ENCODE measurements around the gene DNAJC11.
A peak's percentile ranks its signal among the peaks of the same experiment; 100 is the strongest.

DNAJC11 gene

GRCh38 chr1:6625584-6626149 lies 75.9 kb downstream of the DNAJC11 start:
- peak overlapping the region; percentile 55 for H2AFZ ChIP-seq (ENCODE audit: low read length)
- TF ChIP-seq EZH2 (optimal IDR thresholded peaks at IDR 0.05; ENCODE audit: low read depth, low read length) (no peak), CTCF (IDR thresholded peaks at IDR 0.05; ENCODE audit: low read length) (no peak)
- H3K9ac ChIP-seq (ENCODE audit: low read length): peak overlapping the region; percentile 66
- H3K9me2 ChIP-seq (replicated peaks; ENCODE audit: insufficient read depth, low read length): no peaks in the 10 kb centered on the region
- H3K36me3 ChIP-seq (replicated peaks; ENCODE audit: insufficient read depth, low read length): no peaks in the 10 kb centered on the region; the same call in 1 of the 2 replicates
- H3K27ac ChIP-seq (ENCODE audit: low read length): peak overlapping the region; percentile 56; the same call in 1 of the 2 replicates
- H3K4me2 ChIP-seq (ENCODE audit: low read depth, low read length): peak overlapping the region; percentile 74
- H3K27me3 ChIP-seq (replicated peaks; ENCODE audit: insufficient read depth, low read length): no peaks in the 10 kb centered on the region
- peaks cover 57% of the 10 kb centered on the region for H3K79me2 ChIP-seq (ENCODE audit: low read length)
- H3F3A ChIP-seq (ENCODE audit: insufficient read depth, low read length): peaks cover 14% of the 10 kb centered on the region
- H3K9me3 ChIP-seq (replicated peaks; ENCODE audit: insufficient read depth, low read length): no peaks in the 10 kb centered on the region
- peak; percentile 59 for DNase-seq
- peaks cover 12% of the 10 kb centered on the region; the same call in 1 of the 2 replicates for H3K4me1 ChIP-seq (ENCODE audit: low read length)
- H4K20me1 ChIP-seq (ENCODE audit: insufficient read depth, low read length): no peaks in the 10 kb centered on the region
- H3K4me3 ChIP-seq (ENCODE audit: low read length): peak overlapping the region; percentile 73

GRCh38 chr1:6624710-6625583 lies 76.7 kb downstream of the DNAJC11 start, which contains the start of gene THAP3:
THAP3 (plus strand) TSS chr1:6624868; CDS start chr1:6625219, 351 bp downstream.
- Histone ChIP-seq H3K79me2 (ENCODE audit: low read length) (peaks cover 61% of the 10 kb centered on the region), H3K27ac (ENCODE audit: low read length) (peak within 1 kb of the TSS; percentile 56; the same call in 1 of the 2 replicates), H3K4me3 (ENCODE audit: low read length) (peak within 1 kb of the TSS; percentile 73), H3K9me3 (replicated peaks; ENCODE audit: insufficient read depth, low read length) (no peaks in the 10 kb centered on the region), H3K36me3 (replicated peaks; ENCODE audit: insufficient read depth, low read length) (no peaks in the 10 kb centered on the region; the same call in 1 of the 2 replicates), H3K4me1 (ENCODE audit: low read length) (peaks cover 12% of the 10 kb centered on the region; the same call in 1 of the 2 replicates), H2AFZ (ENCODE audit: low read length) (peak within 1 kb of the TSS; percentile 55), H3F3A (ENCODE audit: insufficient read depth, low read length) (peaks cover 14% of the 10 kb centered on the region), H3K4me2 (ENCODE audit: low read depth, low read length) (peak within 1 kb of the TSS; percentile 81), H3K9ac (ENCODE audit: low read length) (peak within 1 kb of the TSS; percentile 66), H3K27me3 (replicated peaks; ENCODE audit: insufficient read depth, low read length) (no peaks in the 10 kb centered on the region), H3K9me2 (replicated peaks; ENCODE audit: insufficient read depth, low read length) (no peaks in the 10 kb centered on the region), H4K20me1 (ENCODE audit: insufficient read depth, low read length) (no peaks in the 10 kb centered on the region)
- TF ChIP-seq CTCF (IDR thresholded peaks at IDR 0.05; ENCODE audit: low read length) (peak; percentile 44), EZH2 (optimal IDR thresholded peaks at IDR 0.05; ENCODE audit: low read depth, low read length) (no peak), EZH2phosphoT487 (IDR thresholded peaks at IDR 0.05; ENCODE audit: low read length) (no peak)
- DNase-seq: peak; percentile 85

GRCh38 chr1:6623269-6623965 lies 78.2 kb downstream of the DNAJC11 start:
- no peak overlapping the region for H3K4me3 ChIP-seq (ENCODE audit: low read length)
- H3K9me2 ChIP-seq (replicated peaks; ENCODE audit: insufficient read depth, low read length): no peaks in the 10 kb centered on the region
- H3K4me2 ChIP-seq (ENCODE audit: low read depth, low read length): no peak overlapping the region
- H3K9ac ChIP-seq (ENCODE audit: low read length): no peak overlapping the region
- no peaks in the 10 kb centered on the region for H3K27me3 ChIP-seq (replicated peaks; ENCODE audit: insufficient read depth, low read length)
- peaks cover 71% of the 10 kb centered on the region for H3K79me2 ChIP-seq (ENCODE audit: low read length)
- peaks cover 12% of the 10 kb centered on the region; the same call in 1 of the 2 replicates for H3K4me1 ChIP-seq (ENCODE audit: low read length)
- no peaks in the 10 kb centered on the region for H4K20me1 ChIP-seq (ENCODE audit: insufficient read depth, low read length)
- TF ChIP-seq EZH2phosphoT487 (IDR thresholded peaks at IDR 0.05; ENCODE audit: low read length): no peak
- no peak for TF ChIP-seq EZH2 (optimal IDR thresholded peaks at IDR 0.05; ENCODE audit: low read depth, low read length)
- TF ChIP-seq CTCF (IDR thresholded peaks at IDR 0.05; ENCODE audit: low read length): no peak
- no peak for DNase-seq
- no peaks in the 10 kb centered on the region for H3K9me3 ChIP-seq (replicated peaks; ENCODE audit: insufficient read depth, low read length)
- no peak overlapping the region for H3K27ac ChIP-seq (ENCODE audit: low read length)
- H3K36me3 ChIP-seq (replicated peaks; ENCODE audit: insufficient read depth, low read length): no peaks in the 10 kb centered on the region; the same call in 1 of the 2 replicates
- H3F3A ChIP-seq (ENCODE audit: insufficient read depth, low read length): peaks cover 14% of the 10 kb centered on the region
- H2AFZ ChIP-seq (ENCODE audit: low read length): no peak overlapping the region

Measured in MM.1S (cell line).